HepG2 (cell line): ENCODE measurements around the gene CHRNA3. TPM values are rescaled to one million over a fixed set of nuclear protein-coding genes. Genes with fewer than 3 reads are reported as not detected.

Source experiments
- ATAC-seq: fragments of 200-7000 bp; cut with Tn5 transposase; 3 replicates; pipeline ENCODE4 v1.9.1; 2020; ENCODE audit warnings: mild to moderate bottlenecking, moderate library complexity
- BruUV-seq: library from RNA; stranded (reverse); fragments of 400-500 nt; replicated peaks from 2 replicates; lab custom pipeline; 2021; lab: Mats Ljungman, UMichigan
- CTCF ChIA-PET: fragments of 300-600 bp; formaldehyde crosslinking; extraction: SDS; loops from one replicate; lab custom pipeline; 2021; ENCODE audit warnings: low total read pairs, inconsistent platforms, low intra/inter-chr PET ratio; lab: Yijun Ruan, JAX
- POLR2A ChIA-PET: fragments of 350-600 bp; sonication (Branson Sonifier 250); formaldehyde crosslinking; loops from one replicate; lab custom pipeline; 2020; ENCODE audit warnings: antibody characterized with exemption, inconsistent platforms; lab: Yijun Ruan, JAX
- DNase-seq: peaks from one replicate; pipeline ENCODE4 v3.0.0-alpha.2; 2015; ENCODE audit warnings: low spot score
- FAIRE-seq: peaks from 3 replicates; lab custom pipeline; 2011; peaks lifted over from hg19 to GRCh38; lab: Jason Lieb, UNC
- H2AFZ ChIP-seq: one replicate; pipeline ENCODE4 v1.6.1; 2011; ENCODE audit warnings: low read length, inconsistent platforms
- H3K27ac ChIP-seq: fragments of 300-600 bp; 3 replicates; pipeline ENCODE4 v1.8.0; 2011; ENCODE audit warnings: mixed run types, mild to moderate bottlenecking, mixed read lengths, low read length, inconsistent platforms; ENCODE audit not compliant: insufficient read depth; ENCODE audit errors: extremely low read length
- H3K27me3 ChIP-seq, 2 experiments: fragments of 200-600 bp in 1 of 2; 2 replicates in 1 of 2; 3 replicates in 1 of 2; pipeline versions ENCODE4 v1.6.0 to v1.8.0; 2011; ENCODE audit warnings: low read length in 2 of 2, mild to moderate bottlenecking in 2 of 2, moderate library complexity in 2 of 2, inconsistent platforms in 1 of 2; ENCODE audit not compliant: insufficient read depth in 2 of 2, control insufficient read depth in 1 of 2
- H3K36me3 ChIP-seq, 2 experiments: fragments of 200-600 bp in 1 of 2; replicated peaks in 1 of 2; 2 replicates in 1 of 2; 3 replicates in 1 of 2; pipeline versions ENCODE4 v1.5.1 to v1.8.0; 2011; ENCODE audit warnings: low read length in 2 of 2, inconsistent platforms in 1 of 2; ENCODE audit not compliant: insufficient read depth in 2 of 2, control insufficient read depth in 1 of 2
- H3K4me1 ChIP-seq: 2 replicates; pipeline ENCODE4 v1.5.1; 2012; ENCODE audit warnings: low read length, inconsistent platforms; ENCODE audit not compliant: insufficient read depth
- H3K4me2 ChIP-seq: 2 replicates; pipeline ENCODE4 v1.6.0; 2011; ENCODE audit warnings: low read depth, low read length, inconsistent platforms
- H3K4me3 ChIP-seq, 3 experiments: fragments of 200-600 bp in 1 of 3; sonication (generic), shearing (Covaris generic) in 1 of 3; replicated peaks in 1 of 3; 2 replicates each; pipeline ENCODE4 v1.5.1; 2011 to 2016; ENCODE audit warnings: low read length in 3 of 3, inconsistent platforms in 2 of 3, low read depth in 2 of 3, mild to moderate bottlenecking in 2 of 3, control low read depth in 1 of 3, mixed read lengths in 1 of 3; ENCODE audit not compliant: insufficient read depth in 1 of 3
- H3K79me2 ChIP-seq: one replicate; pipeline ENCODE4 v1.6.1; 2011; ENCODE audit warnings: low read length, inconsistent platforms; ENCODE audit not compliant: insufficient read depth
- H3K9ac ChIP-seq: 2 replicates; pipeline ENCODE4 v1.6.0; 2011; ENCODE audit warnings: mild to moderate bottlenecking, low read depth, low read length, inconsistent platforms; ENCODE audit not compliant: insufficient read depth
- H3K9me3 ChIP-seq: 2 replicates; pipeline ENCODE4 v1.5.1; 2012; ENCODE audit warnings: mild to moderate bottlenecking, low read length
- H4K20me1 ChIP-seq: 2 replicates; pipeline ENCODE4 v1.6.0; 2011; ENCODE audit warnings: inconsistent platforms, mild to moderate bottlenecking, low read length, moderate library complexity; ENCODE audit not compliant: insufficient read depth
- DNMT1 ChIP-seq: sonication (generic); formaldehyde crosslinking; IDR thresholded peaks from 2 replicates; pipeline ENCODE4 v1.5.1; 2020; ENCODE audit warnings: mild to moderate bottlenecking, missing genetic modification reagents
- LCORL ChIP-seq, 2 experiments: fragments of 450-650 bp in 1 of 2; sonication (generic) in 1 of 2; formaldehyde crosslinking in 1 of 2; IDR thresholded peaks; 2 replicates each; pipeline versions ENCODE4 v1.5.0 to v1.6.1; 2017 to 2020; ENCODE audit warnings: antibody characterized with exemption in 1 of 2, missing genetic modification reagents in 1 of 2
- NFKB2 ChIP-seq: sonication (generic); formaldehyde crosslinking; IDR thresholded peaks from 2 replicates; pipeline ENCODE4 v1.4.0; 2020; ENCODE audit warnings: missing genetic modification reagents, borderline replicate concordance
- SAP130 ChIP-seq: IDR thresholded peaks from 2 replicates; pipeline ENCODE4 v1.6.1; 2016; ENCODE audit warnings: low read depth
- TCF7 ChIP-seq: sonication (generic); IDR thresholded peaks from 2 replicates; pipeline ENCODE4 v1.6.1; 2016; ENCODE audit warnings: antibody characterized with exemption, low read depth
- TRIM22 ChIP-seq: fragments of 450-650 bp; IDR thresholded peaks from 2 replicates; pipeline ENCODE4 v1.6.1; 2017
- USF2 ChIP-seq, 2 experiments: sonication (generic) in 1 of 2; formaldehyde crosslinking in 1 of 2; IDR thresholded peaks; 2 replicates each; pipeline versions ENCODE4 v1.5.1 to v1.6.1; 2011 to 2020; ENCODE audit warnings: borderline replicate concordance in 1 of 2, low read depth in 1 of 2, low read length in 1 of 2, mild to moderate bottlenecking in 1 of 2, missing genetic modification reagents in 1 of 2, moderate library complexity in 1 of 2
- YEATS2 ChIP-seq: sonication (generic); formaldehyde crosslinking; IDR thresholded peaks from 2 replicates; pipeline ENCODE4 v1.4.0; 2020; ENCODE audit warnings: missing genetic modification reagents, borderline replicate concordance
- ZBTB49 ChIP-seq: sonication (generic); formaldehyde crosslinking; IDR thresholded peaks from 2 replicates; pipeline ENCODE4 v1.4.0; 2020; ENCODE audit warnings: missing genetic modification reagents, borderline replicate concordance
- ZNF280D ChIP-seq: sonication (generic); formaldehyde crosslinking; IDR thresholded peaks from 2 replicates; pipeline ENCODE4 v1.5.1; 2020; ENCODE audit warnings: mild to moderate bottlenecking, missing genetic modification reagents
- ZNF430 ChIP-seq: sonication (generic); formaldehyde crosslinking; IDR thresholded peaks from 2 replicates; pipeline ENCODE4 v1.9.0; 2021; ENCODE audit warnings: mild to moderate bottlenecking, missing genetic modification reagents
- ZNF589 ChIP-seq: sonication (generic); formaldehyde crosslinking; conservative IDR thresholded peaks from 2 replicates; pipeline ENCODE4 v1.8.0; 2022; ENCODE audit warnings: mild to moderate bottlenecking, moderate library complexity, missing genetic modification reagents
- ZNF605 ChIP-seq: sonication (generic); formaldehyde crosslinking; IDR thresholded peaks from 2 replicates; pipeline ENCODE4 v1.8.0; 2022; ENCODE audit warnings: mild to moderate bottlenecking, missing genetic modification reagents
- WGBS: methylation state at CpG from one replicate; pipeline ENCODE4 v1.1.6; 2017; ENCODE audit warnings: low lambda C conversion rate; 5-methylcytosine and 5-hydroxymethylcytosine counted together
- in situ Hi-C: cut with HindIII; loops from 2 replicates; pipeline ENCODE4 v1.10.0; 2017; ENCODE audit warnings: low pct_unique_long_range_greater_than_20kb; ENCODE audit not compliant: extremely low pct_ligation_motif_present
- intact Hi-C: fragments of 100-400 bp; cut with micrococcal nuclease; formaldehyde crosslinking; loops from one replicate; pipeline ENCODE4 v1.10.0; 2022; ENCODE audit not compliant: unreplicated experiment
- polyA plus RNA-seq, 8 experiments: library from polyadenylated mRNA; depleted of rRNA in 3 of 8; stranded (reverse) in 7 of 8; unstranded in 1 of 8; fragments of >200 nt; fragmentation: Illumina TruSeq in 4 of 8; extraction: Trizol in 4 of 8; gene quantifications; 2 replicates each; pipeline versions ENCODE4 v1.2.1 to v1.2.3, GENCODE V29; 2011 to 2016; ENCODE audit warnings: low read depth in 4 of 8, missing spikeins in 1 of 8, mixed read lengths in 1 of 8; ENCODE audit not compliant: insufficient read depth in 1 of 8
- total RNA-seq, 5 experiments: library from RNA; depleted of rRNA; stranded (reverse); fragments of >200 nt; fragmentation: Illumina TruSeq; extraction: Trizol; gene quantifications; 2 replicates each; pipeline ENCODE4 v1.2.3, GENCODE V29; 2016; ENCODE audit warnings: low read depth in 1 of 5

The CHRNA3 gene
- total and polyA plus RNA-seq, 2 of the 13 experiments (the other 11 are each of a cell fraction or from before 2014, with no cell fraction given) = not detected

GRCh38 chr15:78565097-78565950 lies 55.5 kb downstream of the CHRNA3 start, which contains the start of gene CHRNA5:
TSS of gene CHRNA5 (plus strand) at chr15:78565520. CDS start at chr15:78565720, 200 bp downstream.
- DNase-seq = peak; percentile 75
- CTCF ChIA-PET = no interaction called here
- peak within 1 kb of the TSS; percentile 61 to 80 (median 73) for H3K4me3 ChIP-seq
- in situ Hi-C loops (no loop called here), intact Hi-C loops (loop anchor here (1.0 to 10.0 kb wide), 3 partner anchors 25 to 261 kb away; partner anchors contain the start of genes HYKK and PSMA4)
- H2AFZ ChIP-seq = peak within 1 kb of the TSS; percentile 69
- BruUV-seq = no TSS peak
- ATAC-seq = peak; percentile 91
- peak within 1 kb of the TSS; percentile 91 for H3K4me2 ChIP-seq
- no peak for FAIRE-seq
- peaks cover 18% of the 10 kb centered on the region for H3K4me1 ChIP-seq
- POLR2A ChIA-PET = interaction anchor here (0.7 to 2.6 kb wide), 9 partner anchors 9 to 261 kb away, joined by 3 to 40 read pairs (median 4); partner anchors contain the start of genes HYKK, IREB2 and PSMA4
- peaks cover 1% of the 10 kb centered on the region for H3K79me2 ChIP-seq
- WGBS = 2% methylated on average over 15 of the region's 75 CpGs
- no peak within 1 kb of the TSS for H3K27ac ChIP-seq
- H3K9ac ChIP-seq = peak within 1 kb of the TSS; percentile 53
- H4K20me1 ChIP-seq = no peaks in the 10 kb centered on the region
- no peaks in the 10 kb centered on the region for H3K36me3 ChIP-seq
- H3K9me3 ChIP-seq = no peaks in the 10 kb centered on the region
- no peaks in the 10 kb centered on the region for H3K27me3 ChIP-seq
- TF ChIP-seq ZNF280D (CRISPR knock-in tag) (no peak), ZBTB49 (CRISPR knock-in tag) (no peak), ZNF605 (CRISPR knock-in tag) (no peak), ZNF430 (CRISPR knock-in tag) (no peak), TRIM22 (no peak), YEATS2 (no peak), SAP130 (CRISPR knock-in tag) (peak; percentile 55), NFKB2 (no peak), DNMT1 (CRISPR knock-in tag) (no peak), ZNF589 (CRISPR knock-in tag) (no peak), USF2 (IDR thresholded peaks at IDR 0.05; ENCODE audit: low read depth, low read length) (no peak), USF2 (CRISPR knock-in tag; IDR thresholded peaks at IDR 0.05; ENCODE audit: borderline replicate concordance) (no peak), LCORL (IDR thresholded peaks at IDR 0.05) (no peak), LCORL (CRISPR knock-in tag; IDR thresholded peaks at IDR 0.05) (no peak), TCF7 (no peak)
